ENCODE results near the gene KIF2C. TPM values are rescaled to one million over a fixed set of nuclear protein-coding genes. Genes with fewer than 3 reads are reported as not detected.

KIF2C gene
- total and polyA plus RNA-seq, 9 of the 15 experiments (the other 6 are each of a cell fraction or from before 2014, with no cell fraction given) = 84.9 to 226 (median 169) TPM

DNA sequence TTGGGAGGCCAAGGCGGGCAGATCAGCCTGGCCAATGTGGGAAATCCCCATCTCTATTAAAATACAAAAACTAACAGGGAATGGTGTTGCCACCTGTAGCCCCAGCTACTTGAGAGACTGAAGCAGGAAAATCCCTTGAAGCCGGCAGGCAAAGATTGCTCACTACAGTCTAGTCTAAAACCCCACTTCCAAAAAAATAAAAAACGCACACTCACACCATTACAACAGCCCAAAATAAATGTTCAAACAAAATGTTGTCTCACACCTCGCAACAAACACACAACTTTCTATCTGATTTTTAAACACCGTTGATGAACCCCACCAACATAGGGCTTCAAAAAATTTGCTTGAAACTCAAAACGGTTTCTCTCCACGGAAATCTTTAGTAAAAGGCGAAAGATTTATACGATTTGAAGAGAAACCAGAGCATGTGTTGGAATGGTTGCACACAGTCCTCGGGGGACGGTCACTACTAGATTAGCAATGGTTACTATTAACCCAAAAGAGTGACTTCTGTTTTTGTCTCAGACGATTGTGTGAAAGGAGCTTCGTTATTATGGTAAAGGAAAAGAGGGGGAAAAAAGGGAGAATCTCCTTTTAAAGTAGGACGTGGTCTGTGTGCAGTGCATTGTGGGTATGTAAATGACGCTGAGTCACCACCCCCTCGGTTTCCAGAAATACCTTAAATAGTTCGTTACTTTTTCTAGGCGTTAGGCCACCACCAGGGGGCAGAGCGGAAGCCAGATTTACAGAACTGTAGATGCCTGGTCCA, 8.7 kb upstream of the KIF2C start, which contains the start of gene RNU5D-1 (continued):
- TF ChIP-seq NONO (IDR thresholded peaks at IDR 0.05; ENCODE audit: low read depth in 2 of 2, low read length in 1 of 2) (peak; percentile 83 to 92; a peak in 3 of 4 replicates), FOSL1 (tag; conservative IDR thresholded peaks at IDR 0.05) (peak; percentile 96), CREB1 (IDR thresholded peaks at IDR 0.05) (peak; percentile 80; the same call in 1 of the 2 replicates), CREB1 (CRISPR knock-in tag; IDR thresholded peaks at IDR 0.05) (no peak; the same call in 1 of the 2 replicates), STAT5A (IDR thresholded peaks at IDR 0.05; ENCODE audit: borderline replicate concordance, low read length) (peak; percentile 92), HMG20B (CRISPR knock-in tag; IDR thresholded peaks at IDR 0.05) (peak; percentile 98), ZFP1 (CRISPR knock-in tag; IDR thresholded peaks at IDR 0.05) (peak; percentile 62), IRF2 (CRISPR knock-in tag; IDR thresholded peaks at IDR 0.05) (no peak), ZNF79 (CRISPR knock-in tag; IDR thresholded peaks at IDR 0.05; ENCODE audit: low read depth) (peak; percentile 14; the same call in 1 of the 2 replicates), TBL1XR1 (IDR thresholded peaks at IDR 0.05; ENCODE audit: low read length in 2 of 2) (peak; percentile 90 to 96), RAD51 (IDR thresholded peaks at IDR 0.05; ENCODE audit: borderline replicate concordance, low read depth) (0 out of 2 replicates have a peak, but pooled peaks have one; percentile 8), JUN (IDR thresholded peaks at IDR 0.05; ENCODE audit: borderline replicate concordance, low read depth, low read length) (peak; percentile 72), JUN (CRISPR knock-in tag; IDR thresholded peaks at IDR 0.05; ENCODE audit: borderline replicate concordance) (peak; percentile 65; the same call in 1 of the 2 replicates), ZEB2 (IDR thresholded peaks at IDR 0.05) (0 out of 2 replicates have a peak, but pooled peaks have one; percentile 79), DNMT1 (IDR thresholded peaks at IDR 0.05) (no peak), RUNX1 (IDR thresholded peaks at IDR 0.05; ENCODE audit: low read depth) (peak; percentile 96), POLR2H (tag; IDR thresholded peaks at IDR 0.05; ENCODE audit: low read depth) (peak; percentile 99), TEAD1 (CRISPR knock-in tag; IDR thresholded peaks at IDR 0.05) (peak; percentile 94 to 98), ZKSCAN8 (CRISPR knock-in tag; IDR thresholded peaks at IDR 0.05) (peak; percentile 94), RBFOX2 (IDR thresholded peaks at IDR 0.05; ENCODE audit: low read depth, low read length) (peak; percentile 82), HNRNPK (IDR thresholded peaks at IDR 0.05; ENCODE audit: low read depth, low read length, poor library complexity, severe bottlenecking) (no peak), TRIM28 (IDR thresholded peaks at IDR 0.05) (no peak; the same call in 1 of the 2 replicates)
- TF ChIP-seq, protein P1, sequence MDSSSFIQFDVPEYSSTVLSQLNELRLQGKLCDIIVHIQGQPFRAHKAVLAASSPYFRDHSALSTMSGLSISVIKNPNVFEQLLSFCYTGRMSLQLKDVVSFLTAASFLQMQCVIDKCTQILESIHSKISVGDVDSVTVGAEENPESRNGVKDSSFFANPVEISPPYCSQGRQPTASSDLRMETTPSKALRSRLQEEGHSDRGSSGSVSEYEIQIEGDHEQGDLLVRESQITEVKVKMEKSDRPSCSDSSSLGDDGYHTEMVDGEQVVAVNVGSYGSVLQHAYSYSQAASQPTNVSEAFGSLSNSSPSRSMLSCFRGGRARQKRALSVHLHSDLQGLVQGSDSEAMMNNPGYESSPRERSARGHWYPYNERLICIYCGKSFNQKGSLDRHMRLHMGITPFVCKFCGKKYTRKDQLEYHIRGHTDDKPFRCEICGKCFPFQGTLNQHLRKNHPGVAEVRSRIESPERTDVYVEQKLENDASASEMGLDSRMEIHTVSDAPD (CRISPR knock-in tag; IDR thresholded peaks at IDR 0.05) = peak; percentile 34; the same call in 1 of the 2 replicates
- TF ChIP-seq, protein P2, sequence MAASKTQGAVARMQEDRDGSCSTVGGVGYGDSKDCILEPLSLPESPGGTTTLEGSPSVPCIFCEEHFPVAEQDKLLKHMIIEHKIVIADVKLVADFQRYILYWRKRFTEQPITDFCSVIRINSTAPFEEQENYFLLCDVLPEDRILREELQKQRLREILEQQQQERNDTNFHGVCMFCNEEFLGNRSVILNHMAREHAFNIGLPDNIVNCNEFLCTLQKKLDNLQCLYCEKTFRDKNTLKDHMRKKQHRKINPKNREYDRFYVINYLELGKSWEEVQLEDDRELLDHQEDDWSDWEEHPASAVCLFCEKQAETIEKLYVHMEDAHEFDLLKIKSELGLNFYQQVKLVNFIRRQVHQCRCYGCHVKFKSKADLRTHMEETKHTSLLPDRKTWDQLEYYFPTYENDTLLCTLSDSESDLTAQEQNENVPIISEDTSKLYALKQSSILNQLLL (CRISPR knock-in tag; IDR thresholded peaks at IDR 0.05; ENCODE audit: borderline replicate concordance) = no peak
- TF ChIP-seq, protein P3, sequence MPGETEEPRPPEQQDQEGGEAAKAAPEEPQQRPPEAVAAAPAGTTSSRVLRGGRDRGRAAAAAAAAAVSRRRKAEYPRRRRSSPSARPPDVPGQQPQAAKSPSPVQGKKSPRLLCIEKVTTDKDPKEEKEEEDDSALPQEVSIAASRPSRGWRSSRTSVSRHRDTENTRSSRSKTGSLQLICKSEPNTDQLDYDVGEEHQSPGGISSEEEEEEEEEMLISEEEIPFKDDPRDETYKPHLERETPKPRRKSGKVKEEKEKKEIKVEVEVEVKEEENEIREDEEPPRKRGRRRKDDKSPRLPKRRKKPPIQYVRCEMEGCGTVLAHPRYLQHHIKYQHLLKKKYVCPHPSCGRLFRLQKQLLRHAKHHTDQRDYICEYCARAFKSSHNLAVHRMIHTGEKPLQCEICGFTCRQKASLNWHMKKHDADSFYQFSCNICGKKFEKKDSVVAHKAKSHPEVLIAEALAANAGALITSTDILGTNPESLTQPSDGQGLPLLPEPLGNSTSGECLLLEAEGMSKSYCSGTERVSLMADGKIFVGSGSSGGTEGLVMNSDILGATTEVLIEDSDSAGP (CRISPR knock-in tag; IDR thresholded peaks at IDR 0.05) = peak; percentile 52; the same call in 1 of the 2 replicates

Measured in K562 (cell line).